Uterus (tissue), 4 donors: ENCODE measurements around the gene LRTM2. TPM values are rescaled to one million over a fixed set of nuclear protein-coding genes. Genes with fewer than 3 reads are reported as not detected.

Experiments used
- DNase-seq, 2 donors: peaks; one replicate each; pipeline ENCODE4 v3.0.0-alpha.2; 2019 to 2020
- H3K27ac ChIP-seq, 2 donors: fragments of 200-600 bp; sonication (generic); 1 replicate in 1 of 2; 2 replicates in 1 of 2; pipeline ENCODE4 v1.5.1; 2016 to 2018
- H3K27me3 ChIP-seq, 2 donors: fragments of 200-600 bp; sonication (generic); one replicate each; pipeline ENCODE4 v1.5.1; 2018 to 2019; ENCODE audit warnings: control low read depth in 1 of 2
- H3K36me3 ChIP-seq, 2 donors: fragments of 200-600 bp; sonication (generic); one replicate each; pipeline ENCODE4 v1.5.1; 2019; ENCODE audit warnings: control low read depth in 1 of 2
- H3K4me1 ChIP-seq, 2 donors: fragments of 200-600 bp; sonication (generic); one replicate each; pipeline ENCODE4 v1.5.1; 2018 to 2019; ENCODE audit warnings: control low read depth in 1 of 2
- H3K4me3 ChIP-seq, 2 donors: fragments of 200-600 bp; sonication (generic); 1 replicate in 1 of 2; 2 replicates in 1 of 2; pipeline ENCODE4 v1.5.1; 2018 to 2019; ENCODE audit warnings: mild to moderate bottlenecking in 1 of 2
- H3K9me3 ChIP-seq, 2 donors: fragments of 200-600 bp; sonication (generic); one replicate each; pipeline ENCODE4 v1.5.1; 2019; ENCODE audit warnings: control low read depth in 1 of 2
- POLR2A ChIP-seq, 2 donors: fragments of 450-650 bp; IDR thresholded peaks; one replicate each; pipeline ENCODE4 v1.6.1; 2016; ENCODE audit warnings: antibody characterized with exemption in 2 of 2, mild to moderate bottlenecking in 1 of 2, moderate library complexity in 1 of 2
- intact Hi-C: fragments of 100-400 bp; cut with DNase I; formaldehyde crosslinking; loops from one replicate; pipeline ENCODE4 v1.15.1; 2023; ENCODE audit warnings: low total_unique reads
- total RNA-seq, 4 donors: library from RNA; depleted of rRNA in 3 of 4; stranded (reverse); fragments of >200 nt in 3 of 4; gene quantifications; one replicate each; pipeline versions ENCODE4 v1.1.0 to v1.2.4, GENCODE V29; 2014 to 2023
- TF ChIP-seq, protein P1 (sequence below), 4 experiments: fragments of 200-600 bp in 2 of 4; fragments of 450-650 bp in 2 of 4; sonication (generic) in 2 of 4; IDR thresholded peaks; one replicate each; pipeline ENCODE4 v1.5.1; 2016 to 2019; ENCODE audit warnings: antibody characterized with exemption in 4 of 4, mild to moderate bottlenecking in 2 of 4, moderate library complexity in 1 of 4
- donor health status: DM: yes; HTN: yes; CAD: no.

LRTM2 gene
- total RNA-seq, 4 donors from 2014 or later: not detected

GRCh38 chr12:1828856-1829255 lies 8.5 kb downstream of the LRTM2 start:
- Histone ChIP-seq H3K36me3 (no peaks in the 10 kb centered on the region), H3K4me3 (no peak overlapping the region), H3K27ac (no peak overlapping the region), H3K9me3 (no peaks in the 10 kb centered on the region), H3K27me3 (peaks cover 0 to under 1% of the 10 kb centered on the region in 2 donors), H3K4me1 (no peaks in the 10 kb centered on the region)
- TF ChIP-seq, protein P1, sequence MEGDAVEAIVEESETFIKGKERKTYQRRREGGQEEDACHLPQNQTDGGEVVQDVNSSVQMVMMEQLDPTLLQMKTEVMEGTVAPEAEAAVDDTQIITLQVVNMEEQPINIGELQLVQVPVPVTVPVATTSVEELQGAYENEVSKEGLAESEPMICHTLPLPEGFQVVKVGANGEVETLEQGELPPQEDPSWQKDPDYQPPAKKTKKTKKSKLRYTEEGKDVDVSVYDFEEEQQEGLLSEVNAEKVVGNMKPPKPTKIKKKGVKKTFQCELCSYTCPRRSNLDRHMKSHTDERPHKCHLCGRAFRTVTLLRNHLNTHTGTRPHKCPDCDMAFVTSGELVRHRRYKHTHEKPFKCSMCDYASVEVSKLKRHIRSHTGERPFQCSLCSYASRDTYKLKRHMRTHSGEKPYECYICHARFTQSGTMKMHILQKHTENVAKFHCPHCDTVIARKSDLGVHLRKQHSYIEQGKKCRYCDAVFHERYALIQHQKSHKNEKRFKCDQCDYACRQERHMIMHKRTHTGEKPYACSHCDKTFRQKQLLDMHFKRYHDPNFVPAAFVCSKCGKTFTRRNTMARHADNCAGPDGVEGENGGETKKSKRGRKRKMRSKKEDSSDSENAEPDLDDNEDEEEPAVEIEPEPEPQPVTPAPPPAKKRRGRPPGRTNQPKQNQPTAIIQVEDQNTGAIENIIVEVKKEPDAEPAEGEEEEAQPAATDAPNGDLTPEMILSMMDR (IDR thresholded peaks at IDR 0.05): no peak
- no peak for TF ChIP-seq POLR2A (IDR thresholded peaks at IDR 0.05)
- no peak for DNase-seq
- intact Hi-C loops: no loop called here

DNA sequence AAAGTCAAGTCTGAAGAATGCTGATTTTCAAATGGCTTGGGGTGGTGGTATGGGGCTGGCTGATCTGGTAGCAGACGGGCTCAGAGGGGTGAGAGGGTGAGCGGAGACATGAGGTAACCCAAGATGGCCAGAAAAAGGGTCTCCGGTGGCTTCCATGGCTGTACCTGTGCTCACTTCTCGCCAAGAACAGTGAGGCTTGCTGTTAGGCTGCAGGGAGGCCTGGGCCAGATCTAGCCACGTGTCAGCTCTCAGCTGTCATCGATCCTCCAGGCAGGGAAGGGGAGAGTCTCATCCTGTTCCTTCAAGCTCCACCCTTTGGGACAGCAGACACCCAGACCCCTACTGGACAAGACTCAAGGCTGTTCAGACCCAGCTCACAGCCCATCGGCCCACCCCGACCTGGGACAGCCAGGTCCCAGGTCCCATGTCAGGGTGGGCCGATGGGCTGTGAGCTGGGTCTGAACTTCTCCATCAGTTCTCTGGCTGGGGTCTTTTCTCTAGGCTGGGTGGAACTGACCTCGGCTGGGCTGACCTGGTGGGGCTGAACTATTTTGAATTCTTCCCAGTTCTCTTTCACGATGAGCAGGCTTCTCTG lies 9.0 kb downstream of the LRTM2 start:
- intact Hi-C loops: no loop called here
- no peak for DNase-seq

GRCh38 chr12:1830401-1830845 lies 10.1 kb downstream of the LRTM2 start:
- no peak for DNase-seq
- Histone ChIP-seq H3K36me3 (no peaks in the 10 kb centered on the region), H3K4me3 (no peak overlapping the region), H3K27ac (no peak overlapping the region), H3K4me1 (no peaks in the 10 kb centered on the region), H3K27me3 (no peaks in the 10 kb centered on the region), H3K9me3 (no peaks in the 10 kb centered on the region)
- no peak for TF ChIP-seq POLR2A (IDR thresholded peaks at IDR 0.05)
- TF ChIP-seq, protein P1 (IDR thresholded peaks at IDR 0.05): no peak
- intact Hi-C loops: no loop called here

More for the DNA sequence above, 9.0 kb downstream of the LRTM2 start:
- H3K4me3 ChIP-seq: no peak overlapping the region
- TF ChIP-seq, protein P1 (IDR thresholded peaks at IDR 0.05): no peak
- no peak for TF ChIP-seq POLR2A (IDR thresholded peaks at IDR 0.05)
- H3K27me3 ChIP-seq: no peaks in the 10 kb centered on the region
- H3K27ac ChIP-seq: no peak overlapping the region
- no peaks in the 10 kb centered on the region for H3K9me3 ChIP-seq
- no peaks in the 10 kb centered on the region for H3K36me3 ChIP-seq
- H3K4me1 ChIP-seq: no peaks in the 10 kb centered on the region

DNA sequence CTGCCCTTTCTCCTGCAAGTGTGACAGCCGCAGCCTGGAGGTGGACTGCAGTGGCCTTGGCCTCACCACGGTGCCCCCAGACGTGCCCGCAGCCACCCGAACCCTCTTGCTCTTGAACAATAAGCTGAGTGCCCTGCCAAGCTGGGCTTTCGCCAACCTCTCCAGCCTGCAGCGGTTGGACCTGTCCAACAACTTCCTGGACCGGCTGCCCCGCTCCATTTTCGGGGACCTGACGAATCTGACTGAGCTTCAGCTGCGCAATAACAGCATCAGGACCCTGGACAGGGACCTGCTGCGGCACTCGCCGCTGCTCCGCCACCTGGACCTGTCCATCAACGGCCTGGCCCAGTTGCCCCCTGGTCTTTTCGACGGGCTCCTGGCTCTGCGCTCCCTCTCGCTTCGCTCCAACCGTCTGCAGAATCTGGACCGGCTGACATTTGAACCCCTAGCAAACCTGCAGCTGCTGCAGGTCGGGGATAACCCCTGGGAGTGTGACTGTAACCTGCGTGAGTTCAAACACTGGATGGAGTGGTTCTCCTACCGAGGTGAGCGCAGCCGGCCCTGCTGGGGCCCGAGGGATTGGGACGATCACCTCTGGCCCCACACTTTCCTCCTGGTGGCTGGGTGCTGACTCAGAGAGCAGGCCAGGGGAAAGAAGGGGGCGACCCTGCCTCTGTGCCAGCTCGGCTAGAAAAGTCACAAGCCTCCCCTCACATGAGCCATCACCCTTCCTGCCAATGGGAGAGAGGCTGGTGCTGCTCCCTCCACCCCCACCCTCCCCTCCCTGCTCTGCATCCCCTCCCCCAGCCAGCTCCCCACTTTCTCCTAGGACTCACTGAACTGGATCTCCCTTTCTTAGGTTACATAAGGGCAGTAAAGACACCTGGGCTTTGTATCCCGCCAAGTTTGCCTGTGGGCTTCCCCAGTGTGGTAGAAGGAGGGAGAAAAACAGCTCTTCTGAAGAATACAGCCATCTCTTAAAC lies 10.9 kb downstream of the LRTM2 start:
- Histone ChIP-seq H3K9me3 (no peaks in the 10 kb centered on the region), H3K27me3 (no peaks in the 10 kb centered on the region), H3K4me1 (no peaks in the 10 kb centered on the region), H3K36me3 (no peaks in the 10 kb centered on the region), H3K27ac (no peak overlapping the region), H3K4me3 (no peak overlapping the region)
- DNase-seq: peak; percentile 24 to 36
- TF ChIP-seq, protein P1 (IDR thresholded peaks at IDR 0.05): no peak
- TF ChIP-seq POLR2A (IDR thresholded peaks at IDR 0.05): no peak
- intact Hi-C loops: no loop called here
